Measurements from ENCODE around the gene PAX5.
A peak's percentile ranks its signal among the peaks of the same experiment; 100 is the strongest.

PAX5 gene

DNA sequence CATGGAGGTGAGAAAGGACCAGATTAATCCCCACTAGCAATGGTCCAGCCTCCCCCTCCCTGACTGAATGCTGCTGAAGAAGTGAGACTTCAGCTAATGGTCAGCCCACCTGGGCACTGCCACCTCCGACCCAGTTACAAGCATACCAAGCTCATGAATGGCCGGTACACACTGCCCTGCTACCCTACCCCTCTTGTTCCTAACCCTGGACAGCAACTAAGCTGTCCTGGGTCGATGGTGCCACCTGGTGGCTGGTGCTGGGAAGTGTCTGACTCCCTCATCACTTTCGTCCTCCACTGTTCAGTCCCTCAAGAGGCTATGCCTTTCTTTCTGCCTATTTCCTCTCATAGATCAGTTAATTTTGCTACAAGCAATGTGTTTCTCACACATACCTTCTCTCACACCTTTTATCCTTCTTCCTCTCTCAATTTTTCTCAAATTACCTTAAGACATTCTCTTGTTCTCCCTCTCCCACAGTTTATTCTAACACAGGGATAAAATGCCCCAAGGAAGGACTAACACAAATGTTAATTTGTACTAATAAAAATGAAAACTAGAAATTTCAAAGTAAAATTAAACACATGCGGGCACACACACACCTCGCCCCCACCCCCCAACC is 42.4 kb downstream of the PAX5 start:
- TF ChIP-seq, protein P1, sequence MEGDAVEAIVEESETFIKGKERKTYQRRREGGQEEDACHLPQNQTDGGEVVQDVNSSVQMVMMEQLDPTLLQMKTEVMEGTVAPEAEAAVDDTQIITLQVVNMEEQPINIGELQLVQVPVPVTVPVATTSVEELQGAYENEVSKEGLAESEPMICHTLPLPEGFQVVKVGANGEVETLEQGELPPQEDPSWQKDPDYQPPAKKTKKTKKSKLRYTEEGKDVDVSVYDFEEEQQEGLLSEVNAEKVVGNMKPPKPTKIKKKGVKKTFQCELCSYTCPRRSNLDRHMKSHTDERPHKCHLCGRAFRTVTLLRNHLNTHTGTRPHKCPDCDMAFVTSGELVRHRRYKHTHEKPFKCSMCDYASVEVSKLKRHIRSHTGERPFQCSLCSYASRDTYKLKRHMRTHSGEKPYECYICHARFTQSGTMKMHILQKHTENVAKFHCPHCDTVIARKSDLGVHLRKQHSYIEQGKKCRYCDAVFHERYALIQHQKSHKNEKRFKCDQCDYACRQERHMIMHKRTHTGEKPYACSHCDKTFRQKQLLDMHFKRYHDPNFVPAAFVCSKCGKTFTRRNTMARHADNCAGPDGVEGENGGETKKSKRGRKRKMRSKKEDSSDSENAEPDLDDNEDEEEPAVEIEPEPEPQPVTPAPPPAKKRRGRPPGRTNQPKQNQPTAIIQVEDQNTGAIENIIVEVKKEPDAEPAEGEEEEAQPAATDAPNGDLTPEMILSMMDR (IDR thresholded peaks at IDR 0.05; ENCODE audit: low read depth, low read length) = peak; percentile 25

DNA sequence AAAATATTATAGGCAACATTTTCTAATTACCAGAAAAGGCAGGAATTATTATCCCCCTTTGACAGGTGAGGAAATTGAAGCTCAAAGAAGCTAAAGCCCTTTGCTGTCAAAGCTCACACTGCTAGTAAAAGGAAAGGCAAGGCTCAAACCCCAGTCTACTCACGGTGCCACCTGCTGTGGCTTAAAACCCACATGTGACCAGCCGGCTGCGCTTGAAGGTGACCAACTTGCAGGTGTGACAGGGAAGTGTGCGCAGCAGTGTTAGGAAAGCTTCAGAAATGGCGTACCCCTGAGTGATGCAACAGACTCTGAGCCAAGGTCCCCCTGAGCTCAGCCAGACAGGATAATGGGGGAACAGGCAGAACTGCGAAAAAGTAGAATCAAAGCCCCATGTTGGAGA is 45.2 kb downstream of the PAX5 start:
- no peak for DNase-seq (ENCODE audit: extremely low read depth, low read depth)
- TF ChIP-seq, protein P1 (IDR thresholded peaks at IDR 0.05; ENCODE audit: low read depth, low read length) = no peak

More for the DNA sequence above, 42.4 kb downstream of the PAX5 start:
- DNase-seq (ENCODE audit: extremely low read depth, low read depth) = no peak

DNA sequence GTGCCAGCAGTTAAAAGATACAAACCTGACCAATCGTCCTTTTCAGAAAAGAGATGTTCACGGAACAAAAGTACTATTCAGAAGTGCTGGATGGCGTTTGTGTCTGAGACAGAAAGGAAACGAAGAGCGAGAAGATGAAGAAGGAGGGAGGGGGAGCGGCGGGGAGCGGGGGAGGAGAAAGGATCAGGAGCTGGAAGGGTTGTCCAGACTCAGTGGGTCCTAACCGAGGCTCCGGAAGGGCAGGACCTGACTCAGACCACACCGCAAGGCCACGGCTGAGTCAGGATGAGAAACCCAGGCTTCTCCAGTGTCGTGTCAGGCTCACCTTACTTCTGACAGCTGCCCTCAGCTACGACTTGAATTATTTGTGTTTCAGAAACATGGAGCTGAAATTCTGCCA is 46.2 kb downstream of the PAX5 start:
- DNase-seq (ENCODE audit: extremely low read depth, low read depth) = no peak
- TF ChIP-seq, protein P1 (IDR thresholded peaks at IDR 0.05; ENCODE audit: low read depth, low read length) = no peak

DNA sequence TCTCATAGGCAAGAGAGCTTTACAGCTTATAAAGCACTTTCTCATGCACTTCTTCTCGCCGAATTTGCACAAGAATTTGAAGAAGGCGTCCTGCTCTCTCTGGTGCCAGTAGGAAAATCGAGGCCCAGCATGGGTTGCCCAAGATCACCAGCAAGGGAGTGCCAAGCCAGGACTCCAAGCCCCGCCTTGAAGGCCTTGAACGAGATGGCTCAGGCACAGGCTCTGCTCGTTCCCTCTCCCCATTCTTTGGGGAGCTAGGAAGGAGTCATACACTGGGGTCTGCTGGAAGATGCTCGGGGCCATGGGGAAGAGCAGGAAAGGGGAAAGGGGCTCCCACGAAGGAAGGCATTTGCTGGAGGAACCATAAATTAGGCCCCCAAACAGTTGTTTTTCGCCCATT is 46.7 kb downstream of the PAX5 start:
- TF ChIP-seq, protein P1 (IDR thresholded peaks at IDR 0.05; ENCODE audit: low read depth, low read length) = no peak
- DNase-seq (ENCODE audit: extremely low read depth, low read depth) = no peak

DNA sequence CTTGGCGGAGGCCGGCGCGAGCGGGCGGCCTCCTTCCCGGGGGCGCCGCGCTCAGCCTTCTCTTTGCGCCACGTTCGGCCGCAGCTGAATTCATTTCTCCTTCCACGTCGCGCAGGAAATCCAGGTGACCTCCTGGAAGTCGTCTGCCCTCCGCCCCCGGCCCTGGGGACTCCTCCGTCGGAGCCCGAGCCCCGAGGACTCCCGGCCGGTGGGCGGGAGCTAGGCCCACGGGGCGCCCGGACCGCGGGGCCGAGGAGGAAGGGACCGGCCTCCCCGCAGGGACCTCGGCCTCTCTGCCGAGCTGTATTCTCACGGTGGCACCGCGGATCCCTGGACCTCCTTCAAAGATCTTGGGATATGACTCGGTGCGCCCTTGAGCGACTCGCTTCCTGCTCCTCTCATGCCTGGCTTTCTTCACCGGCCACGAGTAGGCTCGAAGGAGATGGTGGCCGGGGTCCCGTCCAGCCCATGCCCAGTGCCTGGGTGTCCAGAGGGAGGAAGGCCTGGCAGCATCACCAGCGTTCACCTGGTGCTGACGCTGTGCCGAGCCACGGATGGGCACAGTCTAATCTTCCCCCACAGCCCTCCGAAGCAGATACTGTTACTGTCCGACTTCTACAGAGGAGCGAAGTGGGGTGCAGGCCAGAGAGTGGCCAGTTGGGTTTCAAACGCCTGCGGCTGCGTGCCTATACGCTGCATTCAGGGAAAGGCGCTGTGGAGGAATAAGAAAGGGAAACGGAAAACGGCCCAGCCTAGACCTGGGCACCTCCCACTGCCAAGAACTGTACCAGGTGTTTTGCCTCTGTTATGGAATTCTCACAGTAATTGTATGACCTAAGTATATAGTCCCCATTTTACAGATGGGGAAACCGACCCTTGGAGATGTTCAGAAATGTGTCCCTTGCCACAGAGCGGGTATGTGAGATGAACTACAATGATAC is 47.3 kb downstream of the PAX5 start:
- DNase-seq (ENCODE audit: extremely low read depth, low read depth) = no peak
- TF ChIP-seq, protein P1 (IDR thresholded peaks at IDR 0.05; ENCODE audit: low read depth, low read length) = no peak

DNA sequence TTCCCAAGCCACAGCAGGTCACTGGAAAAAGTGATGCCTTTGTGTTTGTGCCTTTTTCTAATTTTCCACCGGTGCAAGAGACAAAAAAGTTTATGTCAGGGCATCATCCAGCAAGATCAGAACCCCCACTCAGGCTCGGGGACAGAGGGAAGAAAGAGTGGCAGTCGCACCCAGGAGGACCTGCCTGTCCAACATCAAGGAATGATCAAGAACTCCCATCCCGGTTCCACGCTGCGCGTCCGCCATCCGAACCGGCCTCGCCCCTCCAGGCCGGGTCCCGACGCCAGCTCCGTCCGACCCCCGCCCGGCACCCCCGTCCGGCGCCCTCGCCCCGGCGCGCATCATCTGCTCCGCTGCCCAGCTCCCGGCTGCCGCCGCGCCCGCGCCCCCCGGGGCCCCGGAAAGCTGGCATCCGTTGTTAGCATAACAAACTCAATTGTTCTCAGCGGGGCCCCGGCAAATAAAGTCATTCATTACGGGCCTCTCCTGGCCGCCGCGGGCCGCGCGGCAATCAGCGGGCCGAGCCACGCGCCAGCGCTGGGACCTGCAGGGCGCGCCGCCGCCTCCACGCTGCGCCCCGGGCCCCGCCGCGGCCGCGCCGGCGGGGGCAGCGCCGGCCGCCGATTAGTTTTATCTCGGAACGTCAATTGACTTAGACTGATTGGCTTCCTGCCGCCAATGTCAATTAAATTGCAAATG is 48.1 kb downstream of the PAX5 start:
- TF ChIP-seq, protein P1 (IDR thresholded peaks at IDR 0.05; ENCODE audit: low read depth, low read length) = no peak
- no peak for DNase-seq (ENCODE audit: extremely low read depth, low read depth)

All from AG09319 (cell line).